ENCODE data around the gene GPC6. TPM values are rescaled to one million over a fixed set of nuclear protein-coding genes. Genes with fewer than 3 reads are reported as not detected.

The GPC6 gene
- polyA plus RNA-seq, 1 of the 3 experiments (the other 2 are of a cell fraction), result 6.7 TPM

GRCh38 chr13:94128430-94128829 lies 901.8 kb downstream of the GPC6 start:
- no peak overlapping the region for H2AFZ ChIP-seq (ENCODE audit: low read depth)
- H3K4me3 ChIP-seq (ENCODE audit: low read depth in 2 of 2, low read length in 1 of 2), result no peak overlapping the region
- no peak overlapping the region for H3K27ac ChIP-seq (ENCODE audit: low read depth in 2 of 2, low read length in 1 of 2)
- no peaks in the 10 kb centered on the region for H4K20me1 ChIP-seq (ENCODE audit: insufficient read depth)
- no peaks in the 10 kb centered on the region for H3K9me3 ChIP-seq
- H3F3A ChIP-seq (replicated peaks; ENCODE audit: insufficient read depth), result no peaks in the 10 kb centered on the region
- no peaks in the 10 kb centered on the region for H3K27me3 ChIP-seq (ENCODE audit: insufficient read depth)
- POLR2A ChIA-PET, result no interaction called here
- DNase-seq, result no peak
- H3K79me2 ChIP-seq (ENCODE audit: insufficient read depth), result no peaks in the 10 kb centered on the region
- WGBS (ENCODE audit: low lambda C conversion rate), result 84% methylated on average over 4 of the region's 4 CpGs
- no peaks in the 10 kb centered on the region for H3K9me2 ChIP-seq
- H3K4me1 ChIP-seq (ENCODE audit: control insufficient read depth in 1 of 2, insufficient read depth in 2 of 2, low read depth in 1 of 2, low read length in 1 of 2), result peaks cover 0 to 3% of the 10 kb centered on the region in 2 experiments; a peak in 3 of 4 replicates
- no peak for TF ChIP-seq ZBTB33 (IDR thresholded peaks at IDR 0.05; ENCODE audit: borderline replicate concordance, low read depth)
- TF ChIP-seq FOXJ3 (CRISPR knock-in tag; IDR thresholded peaks at IDR 0.05), result no peak
- TF ChIP-seq SIN3A (IDR thresholded peaks at IDR 0.05; ENCODE audit: borderline replicate concordance, low read depth, low read length), result no peak
- TF ChIP-seq MAX (IDR thresholded peaks at IDR 0.05; ENCODE audit: low read depth), result no peak
- TF ChIP-seq PBX3 (IDR thresholded peaks at IDR 0.05), result no peak
- no peak for TF ChIP-seq SMC3 (IDR thresholded peaks at IDR 0.05; ENCODE audit: low read depth, low read length)
- TF ChIP-seq EZH2phosphoT487 (IDR thresholded peaks at IDR 0.05; ENCODE audit: borderline replicate concordance, low read depth), result no peak
- no peak for TF ChIP-seq MXI1 (IDR thresholded peaks at IDR 0.05; ENCODE audit: low read depth, low read length)
- TF ChIP-seq TEAD4 (IDR thresholded peaks at IDR 0.05; ENCODE audit: borderline replicate concordance, insufficient read depth), result no peak
- TF ChIP-seq FOSL2 (IDR thresholded peaks at IDR 0.05; ENCODE audit: borderline replicate concordance, low read depth), result no peak
- no peak for TF ChIP-seq CHD2 (IDR thresholded peaks at IDR 0.05; ENCODE audit: low read length, partially characterized antibody)
- no peak for TF ChIP-seq GABPA (IDR thresholded peaks at IDR 0.05; ENCODE audit: low read depth)
- no peak for TF ChIP-seq RFX5 (IDR thresholded peaks at IDR 0.05; ENCODE audit: low read length)
- TF ChIP-seq TCF12 (IDR thresholded peaks at IDR 0.05), result no peak
- no peak overlapping the region for H3K4me2 ChIP-seq
- CTCF ChIA-PET, result no interaction called here
- H3K36me3 ChIP-seq (replicated peaks in 1 of 2; ENCODE audit: control insufficient read depth in 1 of 2, insufficient read depth in 2 of 2, low read length in 1 of 2), result no peaks in the 10 kb centered on the region
- no peak overlapping the region for H3K9ac ChIP-seq

GRCh38 chr13:94129490-94129894 lies 902.9 kb downstream of the GPC6 start:
- TF ChIP-seq SIN3A (IDR thresholded peaks at IDR 0.05; ENCODE audit: borderline replicate concordance, low read depth, low read length), result no peak
- TF ChIP-seq MXI1 (IDR thresholded peaks at IDR 0.05; ENCODE audit: low read depth, low read length), result no peak
- no peak for TF ChIP-seq USF2 (IDR thresholded peaks at IDR 0.05; ENCODE audit: borderline replicate concordance, low read depth, low read length)
- no peak for TF ChIP-seq EP300 (IDR thresholded peaks at IDR 0.05; ENCODE audit: borderline replicate concordance in 1 of 2, low read depth in 1 of 2, low read length in 1 of 2)
- TF ChIP-seq TAF1 (IDR thresholded peaks at IDR 0.05; ENCODE audit: borderline replicate concordance, low read depth, low read length), result no peak
- TF ChIP-seq FOSL2 (IDR thresholded peaks at IDR 0.05; ENCODE audit: borderline replicate concordance, low read depth), result no peak
- TF ChIP-seq RXRA (IDR thresholded peaks at IDR 0.05; ENCODE audit: borderline replicate concordance, low read depth), result no peak
- no peak for TF ChIP-seq ZBTB33 (IDR thresholded peaks at IDR 0.05; ENCODE audit: borderline replicate concordance, low read depth)
- TF ChIP-seq RAD21 (IDR thresholded peaks at IDR 0.05; ENCODE audit: low read length), result no peak
- TF ChIP-seq EZH2phosphoT487 (IDR thresholded peaks at IDR 0.05; ENCODE audit: borderline replicate concordance, low read depth), result no peak
- TF ChIP-seq CHD2 (IDR thresholded peaks at IDR 0.05; ENCODE audit: low read length, partially characterized antibody), result no peak
- no peak for TF ChIP-seq PBX3 (IDR thresholded peaks at IDR 0.05)
- TF ChIP-seq TEAD4 (IDR thresholded peaks at IDR 0.05; ENCODE audit: borderline replicate concordance, insufficient read depth), result no peak
- H3F3A ChIP-seq (replicated peaks; ENCODE audit: insufficient read depth), result no peaks in the 10 kb centered on the region
- H3K4me3 ChIP-seq (ENCODE audit: low read depth in 2 of 2, low read length in 1 of 2), result no peak overlapping the region
- H2AFZ ChIP-seq (ENCODE audit: low read depth), result no peak overlapping the region
- no peak overlapping the region for H3K4me2 ChIP-seq
- H4K20me1 ChIP-seq (ENCODE audit: insufficient read depth), result no peaks in the 10 kb centered on the region
- no peaks in the 10 kb centered on the region for H3K27me3 ChIP-seq (ENCODE audit: insufficient read depth)
- H3K36me3 ChIP-seq (replicated peaks in 1 of 2; ENCODE audit: control insufficient read depth in 1 of 2, insufficient read depth in 2 of 2, low read length in 1 of 2), result no peaks in the 10 kb centered on the region
- peaks cover 0 to 3% of the 10 kb centered on the region in 2 experiments; a peak in 3 of 4 replicates for H3K4me1 ChIP-seq (ENCODE audit: control insufficient read depth in 1 of 2, insufficient read depth in 2 of 2, low read depth in 1 of 2, low read length in 1 of 2)
- ChIA-PET POLR2A (no interaction called here), CTCF (no interaction called here)
- DNase-seq, result no peak
- no peak overlapping the region for H3K9ac ChIP-seq
- no peaks in the 10 kb centered on the region for H3K9me2 ChIP-seq
- 95% methylated on average over 2 of the region's 2 CpGs for WGBS (ENCODE audit: low lambda C conversion rate)
- H3K79me2 ChIP-seq (ENCODE audit: insufficient read depth), result no peaks in the 10 kb centered on the region
- H3K9me3 ChIP-seq, result no peaks in the 10 kb centered on the region
- no peak overlapping the region for H3K27ac ChIP-seq (ENCODE audit: low read depth in 2 of 2, low read length in 1 of 2)
